ENCODE measurements around the gene FGF12.

Gene FGF12

GRCh38 chr3:192684151-192684550 lies 43.2 kb downstream of the FGF12 start:
- DNase-seq (ENCODE audit: low spot score), result peak; percentile 72

GRCh38 chr3:192675958-192676649 lies 51.2 kb downstream of the FGF12 start:
- DNase-seq (ENCODE audit: low spot score), result no peak

- DNase-seq (ENCODE audit: low spot score), result no peak
Observed at GRCh38 chr3:192655628-192656027, 71.7 kb downstream of the FGF12 start.

- DNase-seq (ENCODE audit: low spot score), result no peak
Observed at GRCh38 chr3:192655040-192655439, 72.3 kb downstream of the FGF12 start.

GRCh38 chr3:192653862-192654261 lies 73.5 kb downstream of the FGF12 start:
- no peak for DNase-seq (ENCODE audit: low spot score)

GRCh38 chr3:192652727-192653126 lies 74.6 kb downstream of the FGF12 start:
- no peak for DNase-seq (ENCODE audit: low spot score)

GRCh38 chr3:192651836-192652512 lies 75.4 kb downstream of the FGF12 start:
- no peak for DNase-seq (ENCODE audit: low spot score)

GRCh38 chr3:192645437-192645836 lies 81.9 kb downstream of the FGF12 start:
- no peak for DNase-seq (ENCODE audit: low spot score)

- DNase-seq (ENCODE audit: low spot score), result no peak
Observed at GRCh38 chr3:192642651-192643050, 84.7 kb downstream of the FGF12 start.

- no peak for DNase-seq (ENCODE audit: low spot score)
Observed at GRCh38 chr3:192641919-192642318, 85.4 kb downstream of the FGF12 start.

- no peak for DNase-seq (ENCODE audit: low spot score)
Observed at GRCh38 chr3:192639987-192640386, 87.4 kb downstream of the FGF12 start.

GRCh38 chr3:192637803-192638202 lies 89.5 kb downstream of the FGF12 start:
- no peak for DNase-seq (ENCODE audit: low spot score)

- no peak for DNase-seq (ENCODE audit: low spot score)
Observed at GRCh38 chr3:192636517-192637444, 90.6 kb downstream of the FGF12 start.

- DNase-seq (ENCODE audit: low spot score), result no peak
Observed at GRCh38 chr3:192629429-192629828, 97.9 kb downstream of the FGF12 start.

- no peak for DNase-seq (ENCODE audit: low spot score)
Observed at GRCh38 chr3:192621909-192622308, 105.4 kb downstream of the FGF12 start.

- DNase-seq (ENCODE audit: low spot score), result no peak
Observed at GRCh38 chr3:192620275-192620674, 107.1 kb downstream of the FGF12 start.

- no peak for DNase-seq (ENCODE audit: low spot score)
Observed at GRCh38 chr3:192611411-192611810, 115.9 kb downstream of the FGF12 start.

GRCh38 chr3:192608726-192609600 lies 118.4 kb downstream of the FGF12 start:
- DNase-seq (ENCODE audit: low spot score), result no peak

GRCh38 chr3:192607798-192608197 lies 119.5 kb downstream of the FGF12 start:
- DNase-seq (ENCODE audit: low spot score), result no peak

GRCh38 chr3:192597913-192598312 lies 129.4 kb downstream of the FGF12 start:
- no peak for DNase-seq (ENCODE audit: low spot score)

GRCh38 chr3:192597506-192597905 lies 129.8 kb downstream of the FGF12 start:
- no peak for DNase-seq (ENCODE audit: low spot score)

GRCh38 chr3:192578729-192579128 lies 148.6 kb downstream of the FGF12 start:
- no peak for DNase-seq (ENCODE audit: low spot score)

All from COLO829 (cell line).